ENCODE results near the gene RADIL. TPM values are rescaled to one million over a fixed set of nuclear protein-coding genes. Genes with fewer than 3 reads are reported as not detected.

Gene RADIL
- polyA plus RNA-seq, 6 donors from 2014 or later = 0.04 TPM; not detected in 5

DNA sequence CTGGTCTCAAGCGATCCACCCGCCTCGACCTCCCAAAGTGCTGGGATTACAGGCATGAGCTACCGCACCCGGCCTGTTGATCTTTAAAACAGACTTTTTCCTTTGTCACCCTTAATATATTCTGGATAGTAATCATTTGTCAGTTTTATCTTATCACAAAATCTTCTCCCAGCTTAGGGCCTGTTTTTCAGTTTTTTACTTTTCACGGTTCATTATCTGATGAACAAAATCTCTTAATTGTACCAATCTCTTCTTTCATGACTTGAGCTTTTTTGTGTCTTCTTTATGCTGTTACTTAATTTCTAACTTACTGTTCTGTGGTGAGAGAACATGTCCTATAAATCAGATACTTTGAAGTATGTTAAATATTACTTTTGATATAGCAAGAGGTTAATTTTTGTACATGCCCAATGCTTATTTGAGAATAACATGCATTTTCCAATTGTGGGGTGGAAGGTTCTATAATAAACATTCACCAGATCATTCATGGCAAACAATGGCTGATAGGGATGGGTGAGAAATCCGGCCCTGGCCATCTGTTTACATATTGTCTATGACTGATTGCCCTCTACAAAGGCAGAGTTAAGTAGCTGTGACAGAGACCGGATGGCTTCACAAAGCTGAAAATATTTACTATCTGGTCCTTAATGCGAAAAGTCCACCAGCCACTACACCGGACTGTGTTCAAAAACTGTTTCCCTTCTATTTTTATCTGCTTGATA, 27.0 kb downstream of the RADIL start:
- Mint-ChIP-seq H3K27me3 (peaks cover 9 to 23% (median 20%) of the 10 kb centered on the region in 3 donors), H3K36me3 (peaks cover 5 to 11% of the 10 kb centered on the region in 2 donors), H3K4me3 (no peak overlapping the region), H3K4me1 (peaks cover 0 to 4% (median 0%) of the 10 kb centered on the region in 3 donors), H3K9me3 (peaks cover 0 to 17% (median 5%) of the 10 kb centered on the region in 7 donors), H3K27ac (no peak overlapping the region)
- DNase-seq (no peak), ATAC-seq (ENCODE audit: low read depth in 2 of 2) (no peak)

DNA sequence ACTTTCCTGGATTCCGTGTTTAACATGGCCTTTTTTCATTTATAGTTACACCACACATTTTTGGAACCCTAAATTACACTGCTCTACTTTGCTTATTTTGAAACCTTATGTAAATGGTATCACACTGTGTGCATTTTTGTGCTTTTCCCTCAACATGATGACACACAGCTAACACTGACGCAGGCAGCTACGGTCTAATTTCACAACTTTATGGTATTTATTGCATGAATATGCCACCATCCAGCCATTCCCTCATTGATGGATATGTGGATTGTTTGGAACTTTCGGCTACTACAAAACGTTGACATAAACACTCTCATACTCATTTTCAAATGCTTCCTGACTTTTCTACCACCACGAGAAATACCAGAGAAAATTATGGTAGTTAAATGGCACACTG, 28.6 kb downstream of the RADIL start:
- H3K27me3 Mint-ChIP-seq = peaks cover 9 to 25% (median 12%) of the 10 kb centered on the region in 3 donors
- peaks cover 5 to 11% of the 10 kb centered on the region in 2 donors for H3K36me3 Mint-ChIP-seq
- DNase-seq (no peak), ATAC-seq (ENCODE audit: low read depth in 2 of 2) (no peak)
- H3K9me3 Mint-ChIP-seq = peaks cover 4 to 15% (median 8%) of the 10 kb centered on the region in 7 donors
- no peak overlapping the region for H3K4me3 Mint-ChIP-seq
- H3K4me1 Mint-ChIP-seq = no peaks in the 10 kb centered on the region
- no peak overlapping the region for H3K27ac Mint-ChIP-seq

DNA sequence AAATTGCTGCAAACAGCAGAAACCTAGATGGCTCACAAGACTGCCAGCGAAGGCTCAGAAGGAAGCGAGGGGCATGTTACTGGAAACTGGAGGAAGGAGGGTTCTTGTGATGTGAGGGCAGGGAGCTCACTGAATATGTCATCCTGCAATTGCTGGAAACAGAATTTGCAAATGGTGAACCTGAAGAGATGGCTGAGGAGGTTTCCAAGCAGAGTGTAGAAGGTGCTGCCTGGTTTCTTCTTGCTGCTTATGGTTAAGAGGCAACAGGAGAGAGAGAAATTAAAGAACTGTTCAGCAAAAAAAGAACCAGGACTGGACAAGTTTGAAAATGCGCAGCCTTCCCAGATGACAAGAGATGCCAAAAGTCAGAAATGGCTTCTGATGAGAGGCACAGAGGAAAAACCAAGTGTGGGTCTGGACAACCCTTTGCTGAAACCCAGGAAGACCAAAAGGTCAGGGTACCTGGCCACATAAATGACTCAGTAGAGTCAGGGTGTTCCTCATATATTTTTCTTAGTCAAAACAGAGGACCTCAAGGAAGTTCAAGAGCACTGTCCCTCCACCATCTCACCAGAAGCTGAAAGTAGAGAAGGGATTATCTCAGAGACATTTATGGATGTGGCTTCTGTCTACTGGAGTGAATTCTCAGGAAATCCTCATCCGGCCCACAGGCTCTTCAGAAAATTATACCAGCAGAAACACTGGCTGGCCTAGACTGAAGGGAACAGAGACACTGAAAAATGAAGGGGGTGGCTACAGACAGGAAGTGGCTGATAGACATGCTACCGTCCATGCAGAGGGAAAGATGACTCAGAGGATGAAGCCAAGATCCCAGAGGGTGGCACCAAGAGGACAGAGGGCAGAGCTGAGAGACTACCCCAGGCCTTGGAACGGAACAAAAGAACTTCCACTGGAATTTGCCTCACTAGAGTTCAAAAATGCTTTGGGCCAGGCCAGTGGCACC, 31.8 kb downstream of the RADIL start:
- H3K27ac Mint-ChIP-seq = no peak overlapping the region

DNA sequence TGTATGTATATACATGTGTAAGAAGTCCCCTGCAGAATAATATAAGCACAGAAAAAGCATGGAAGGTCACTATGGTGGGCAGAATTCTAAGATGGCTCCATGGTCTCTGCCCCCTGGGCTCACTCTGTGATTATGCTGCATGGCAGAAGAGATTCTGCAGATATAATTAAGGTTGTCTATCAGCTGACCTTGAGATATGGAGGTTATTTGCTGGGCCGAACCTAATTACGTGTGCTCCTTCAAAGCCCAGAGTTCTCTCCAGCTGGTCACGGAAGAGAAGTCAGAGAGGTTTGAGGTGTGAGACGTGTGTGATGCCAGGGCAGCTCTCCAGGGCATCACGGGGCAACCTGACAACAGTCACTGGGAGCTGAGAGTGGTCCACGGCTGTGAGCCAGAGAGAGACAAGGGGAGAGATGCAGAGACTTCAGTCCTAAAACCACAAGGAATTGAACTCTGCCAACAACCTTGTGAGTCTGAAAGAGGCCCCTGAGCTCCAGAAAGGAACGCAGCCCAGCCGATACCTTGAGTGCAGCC, 33.2 kb downstream of the RADIL start:
- peaks cover 4 to 6% (median 5%) of the 10 kb centered on the region in 3 donors for H3K4me1 Mint-ChIP-seq

More for the DNA sequence above, 31.8 kb downstream of the RADIL start:
- H3K36me3 Mint-ChIP-seq = peaks cover 5 to 11% of the 10 kb centered on the region in 2 donors
- no peak for ATAC-seq (ENCODE audit: low read depth in 2 of 2)
- H3K9me3 Mint-ChIP-seq = peaks cover 4 to 15% (median 8%) of the 10 kb centered on the region in 7 donors
- peaks cover 5 to 35% (median 9%) of the 10 kb centered on the region in 3 donors for H3K27me3 Mint-ChIP-seq
- H3K4me1 Mint-ChIP-seq = no peaks in the 10 kb centered on the region
- no peak for DNase-seq
- peak overlapping the region in 1 of 8 donors; percentile 57 for H3K4me3 Mint-ChIP-seq

DNA sequence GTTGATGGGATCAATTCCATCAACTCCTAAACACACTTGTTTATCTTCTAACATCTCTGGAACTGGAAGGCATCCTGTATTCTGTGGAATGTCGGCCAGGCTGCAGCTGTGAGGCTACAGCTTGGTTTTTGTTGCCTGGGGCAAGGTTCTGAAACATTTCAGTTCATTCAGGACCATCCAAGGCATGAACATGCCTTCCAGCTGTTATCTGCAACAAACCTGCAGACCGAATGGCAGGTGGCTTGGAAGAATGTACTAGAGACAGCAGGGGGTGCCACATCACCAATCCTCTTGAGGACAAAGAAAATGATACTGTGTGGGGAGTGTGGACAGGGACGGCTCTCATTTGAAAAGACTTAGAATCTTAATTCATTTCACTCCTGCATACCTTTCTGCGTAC, 34.1 kb downstream of the RADIL start:
- H3K36me3 Mint-ChIP-seq = peaks cover 5 to 11% of the 10 kb centered on the region in 2 donors
- peaks cover 5 to 48% (median 23%) of the 10 kb centered on the region in 3 donors for H3K27me3 Mint-ChIP-seq
- no peak overlapping the region for H3K27ac Mint-ChIP-seq
- H3K4me1 Mint-ChIP-seq = peaks cover 6 to 10% (median 7%) of the 10 kb centered on the region in 3 donors
- H3K9me3 Mint-ChIP-seq = peaks cover 4 to 15% (median 8%) of the 10 kb centered on the region in 7 donors
- ATAC-seq (ENCODE audit: low read depth in 2 of 2) (peak in 1 of 2 donors; percentile 30), DNase-seq (no peak)
- H3K4me3 Mint-ChIP-seq = peak overlapping the region in 1 of 8 donors; percentile 42

More for the DNA sequence above, 33.2 kb downstream of the RADIL start:
- Mint-ChIP-seq H3K27me3 (peaks cover 5 to 47% (median 14%) of the 10 kb centered on the region in 3 donors), H3K4me3 (no peak overlapping the region), H3K27ac (no peak overlapping the region), H3K36me3 (peaks cover 5 to 11% of the 10 kb centered on the region in 2 donors), H3K9me3 (peaks cover 4 to 15% (median 8%) of the 10 kb centered on the region in 7 donors)
- DNase-seq (no peak), ATAC-seq (ENCODE audit: low read depth in 2 of 2) (no peak)

DNA sequence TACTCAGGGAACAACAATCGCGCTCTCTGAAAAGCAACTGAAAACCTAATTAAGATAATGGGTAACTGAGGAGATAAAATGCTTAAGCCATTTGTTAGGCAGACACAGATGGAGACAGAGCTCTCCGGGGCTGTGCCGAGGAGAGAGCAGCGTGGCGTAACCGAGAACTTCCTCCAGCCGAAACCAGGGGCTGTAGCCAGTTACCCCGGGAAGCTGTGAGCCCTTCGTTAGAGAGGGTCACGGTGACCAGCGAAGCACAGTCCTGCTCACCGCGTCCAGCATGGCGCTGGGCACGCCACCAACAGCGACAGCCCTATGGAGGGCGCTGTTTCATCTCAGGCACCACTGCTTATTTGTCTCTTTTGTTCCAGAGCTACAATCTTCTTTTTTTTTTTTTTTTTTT, 37.8 kb downstream of the RADIL start:
- Mint-ChIP-seq H3K27me3 (peaks cover 9 to 48% (median 23%) of the 10 kb centered on the region in 3 donors), H3K9me3 (peaks cover 0 to 5% (median 0%) of the 10 kb centered on the region in 7 donors), H3K4me3 (no peak overlapping the region), H3K36me3 (no peaks in the 10 kb centered on the region), H3K27ac (no peak overlapping the region), H3K4me1 (peaks cover 6 to 10% (median 7%) of the 10 kb centered on the region in 3 donors)
- peak in 1 of 2 donors; percentile 35 for ATAC-seq (ENCODE audit: low read depth in 2 of 2)
- DNase-seq = no peak

DNA sequence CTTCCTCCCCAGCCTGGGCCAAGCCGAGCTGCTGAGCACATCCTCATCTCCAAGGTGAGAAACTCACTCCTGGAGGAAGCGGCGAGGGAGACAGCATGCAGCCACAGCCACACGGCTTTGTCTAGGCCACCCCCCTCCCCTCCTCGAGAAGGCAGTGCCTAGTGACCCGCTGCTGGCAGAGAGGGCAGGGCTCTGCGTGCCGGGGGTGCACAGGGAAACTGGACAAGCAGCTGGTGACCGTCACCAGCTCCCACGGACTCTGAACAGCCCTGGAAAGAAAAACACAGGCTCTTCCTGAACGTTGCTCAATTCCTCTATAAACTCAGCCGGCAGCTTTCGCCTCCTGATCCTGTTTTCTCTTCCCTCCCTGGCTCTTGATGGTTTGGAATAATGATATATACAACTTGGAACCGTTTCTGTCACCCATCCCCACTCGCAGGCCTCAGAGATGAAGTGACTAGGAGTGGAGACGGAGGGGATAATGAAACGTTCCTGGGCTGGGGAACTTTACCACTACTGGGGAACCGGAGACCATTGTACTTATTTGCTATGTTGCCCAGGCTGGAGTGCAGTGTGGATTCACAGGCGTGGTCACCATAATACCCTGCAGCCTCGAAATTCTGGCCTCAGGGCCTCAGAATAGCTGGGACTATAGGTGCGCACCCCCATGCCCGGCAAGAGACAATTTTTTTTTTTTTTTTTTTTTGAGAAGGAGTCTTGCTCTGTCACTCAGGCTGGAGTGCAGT, 41.0 kb downstream of the RADIL start:
- Mint-ChIP-seq H3K27ac (no peak overlapping the region), H3K27me3 (peaks cover 9 to 38% (median 17%) of the 10 kb centered on the region in 3 donors), H3K36me3 (no peaks in the 10 kb centered on the region), H3K9me3 (no peaks in the 10 kb centered on the region), H3K4me3 (no peak overlapping the region), H3K4me1 (peaks cover 6 to 10% (median 7%) of the 10 kb centered on the region in 3 donors)
- no peak for ATAC-seq (ENCODE audit: low read depth in 2 of 2)
- no peak for DNase-seq

DNA sequence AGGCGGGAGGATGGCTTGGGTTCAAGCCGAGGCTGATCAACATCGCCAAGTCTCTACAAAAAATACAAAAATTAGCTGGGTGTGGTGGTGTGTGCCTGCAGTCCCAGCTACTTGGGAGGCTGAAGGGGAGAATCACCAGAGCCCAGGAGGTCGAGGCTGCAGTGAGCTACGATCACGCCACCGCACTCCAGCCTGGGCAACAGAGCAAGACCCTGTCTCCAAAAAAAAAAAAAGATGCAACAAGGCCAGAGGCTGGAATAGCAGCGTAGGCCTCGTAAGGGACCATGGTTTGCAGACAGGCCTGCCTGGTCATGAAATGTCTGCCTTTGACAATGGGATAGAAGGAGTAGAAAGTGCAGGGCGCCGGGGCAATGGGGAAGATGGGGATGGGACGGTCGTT, 41.7 kb downstream of the RADIL start:
- no peaks in the 10 kb centered on the region for H3K36me3 Mint-ChIP-seq
- no peak overlapping the region for H3K27ac Mint-ChIP-seq
- peaks cover 9 to 33% (median 21%) of the 10 kb centered on the region in 3 donors for H3K27me3 Mint-ChIP-seq
- H3K4me1 Mint-ChIP-seq = peaks cover 6 to 10% (median 7%) of the 10 kb centered on the region in 3 donors
- H3K4me3 Mint-ChIP-seq = no peak overlapping the region
- DNase-seq (no peak), ATAC-seq (ENCODE audit: low read depth in 2 of 2) (no peak)
- H3K9me3 Mint-ChIP-seq = no peaks in the 10 kb centered on the region

DNA sequence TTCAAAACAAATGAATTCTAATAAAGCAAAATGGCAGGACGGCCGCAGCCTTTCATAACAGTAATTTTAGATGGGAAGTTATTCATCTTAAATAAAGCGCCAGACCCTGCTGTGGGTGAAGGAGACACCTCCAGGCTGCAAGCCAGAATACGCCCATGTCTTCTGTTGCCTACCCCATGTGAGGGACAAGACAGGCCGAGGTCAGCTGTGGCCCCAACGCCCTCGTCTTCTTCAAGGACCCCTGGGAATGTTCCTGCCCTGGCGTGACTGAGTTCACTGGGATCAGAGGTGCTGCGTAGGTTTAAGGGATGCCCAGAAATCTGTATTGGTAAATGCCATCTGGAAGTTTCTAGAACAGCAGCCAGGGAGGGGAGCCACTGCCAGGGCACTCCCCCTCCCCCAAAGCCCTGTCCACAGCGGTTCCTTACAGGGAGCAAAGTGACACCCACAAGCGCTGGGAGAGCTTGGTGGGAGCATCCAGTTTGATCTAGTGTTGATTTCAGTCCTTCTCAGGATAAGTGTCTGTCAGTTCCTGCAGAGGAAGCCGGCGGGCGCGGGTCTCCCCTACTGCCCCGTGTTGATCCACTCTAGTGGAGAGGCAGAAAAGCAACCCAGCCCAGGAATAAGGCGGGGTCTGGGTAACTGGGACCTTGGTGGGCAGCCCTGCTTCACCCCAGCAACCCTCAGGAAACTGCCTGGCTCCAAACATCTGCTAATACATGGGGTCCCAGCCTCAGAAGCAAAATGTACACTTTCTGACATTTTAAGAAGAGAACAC, 42.3 kb downstream of the RADIL start:
- H3K27me3 Mint-ChIP-seq = peaks cover 9 to 27% (median 21%) of the 10 kb centered on the region in 3 donors
- DNase-seq (no peak), ATAC-seq (ENCODE audit: low read depth in 2 of 2) (no peak)
- H3K27ac Mint-ChIP-seq = no peak overlapping the region
- no peaks in the 10 kb centered on the region for H3K36me3 Mint-ChIP-seq
- H3K9me3 Mint-ChIP-seq = no peaks in the 10 kb centered on the region
- peaks cover 6 to 10% (median 7%) of the 10 kb centered on the region in 3 donors for H3K4me1 Mint-ChIP-seq
- H3K4me3 Mint-ChIP-seq = no peak overlapping the region

DNA sequence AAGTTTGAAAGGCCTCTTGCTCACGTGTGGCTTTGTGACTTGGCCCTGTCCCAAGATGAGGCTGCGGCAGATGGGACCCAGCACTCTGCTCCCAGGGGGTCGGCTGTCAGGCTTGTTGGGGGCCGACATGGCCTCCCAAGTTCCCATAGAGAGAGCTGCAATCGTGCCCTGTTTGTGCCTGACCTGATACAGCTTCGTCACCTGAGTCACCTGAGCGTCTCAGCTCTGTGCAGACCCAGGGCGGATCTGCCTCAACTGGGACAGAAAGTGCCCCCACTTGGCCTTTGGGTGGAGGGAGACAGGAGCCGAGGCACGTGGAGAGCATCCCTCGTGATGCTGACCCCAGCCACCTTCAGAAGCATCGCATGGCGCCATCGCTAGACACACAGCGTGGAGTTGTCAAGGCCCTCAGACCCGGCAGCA, 43.4 kb downstream of the RADIL start:
- H3K36me3 Mint-ChIP-seq = no peaks in the 10 kb centered on the region

DNA sequence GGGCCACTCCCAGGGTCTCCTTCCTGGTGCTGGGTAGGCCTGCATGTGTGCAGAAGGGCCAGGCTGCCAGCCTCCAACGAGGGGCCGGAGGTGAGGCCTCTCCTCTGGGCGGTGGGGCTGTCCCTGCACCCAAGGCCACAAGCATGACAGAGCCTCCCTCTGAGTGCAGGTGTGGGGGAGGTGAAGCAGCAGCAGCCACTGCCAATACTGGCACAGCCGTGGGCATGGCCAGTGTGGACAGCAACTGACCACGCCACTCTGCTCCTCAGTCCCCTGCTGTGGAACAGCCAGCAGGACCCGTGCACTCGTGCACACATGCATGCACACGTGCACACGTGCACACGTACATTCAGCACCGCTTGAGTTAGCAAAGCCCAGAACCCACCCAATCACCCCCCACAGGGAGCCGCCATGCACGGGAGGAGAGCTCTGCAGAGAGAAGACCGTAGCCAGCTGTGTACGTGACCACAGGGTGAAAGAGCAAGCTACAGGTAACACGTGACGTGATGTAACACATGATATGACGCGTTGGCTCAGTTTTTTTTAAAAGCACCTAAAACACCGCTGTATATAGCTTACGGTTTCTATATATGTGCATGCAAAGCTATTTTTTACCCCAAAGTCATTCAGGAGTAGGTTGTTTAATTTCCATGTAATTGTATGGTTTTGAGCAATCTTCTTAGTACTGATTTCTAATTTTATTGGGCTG, 44.7 kb downstream of the RADIL start:
- H3K36me3 Mint-ChIP-seq = no peaks in the 10 kb centered on the region
- H3K9me3 Mint-ChIP-seq = no peaks in the 10 kb centered on the region
- H3K4me1 Mint-ChIP-seq = no peaks in the 10 kb centered on the region
- no peak overlapping the region for H3K27ac Mint-ChIP-seq
- DNase-seq = no peak
- peaks cover under 1 to 8% (median 7%) of the 10 kb centered on the region in 3 donors for H3K27me3 Mint-ChIP-seq
- H3K4me3 Mint-ChIP-seq = no peak overlapping the region
- ATAC-seq (ENCODE audit: low read depth in 2 of 2) = no peak

More for the DNA sequence above, 43.4 kb downstream of the RADIL start:
- peaks cover 0 to 2% (median 0%) of the 10 kb centered on the region in 3 donors for H3K4me1 Mint-ChIP-seq
- ATAC-seq (ENCODE audit: low read depth in 2 of 2) (no peak), DNase-seq (no peak)
- no peak overlapping the region for H3K4me3 Mint-ChIP-seq
- no peaks in the 10 kb centered on the region for H3K9me3 Mint-ChIP-seq
- H3K27me3 Mint-ChIP-seq = peaks cover 4 to 18% (median 14%) of the 10 kb centered on the region in 3 donors
- no peak overlapping the region for H3K27ac Mint-ChIP-seq
